HCT116 (cell line): ENCODE data around the gene FOS. TPM values are rescaled to one million over a fixed set of nuclear protein-coding genes. Genes with fewer than 3 reads are reported as not detected.

Source experiments
- ATAC-seq: fragments of 200-7000 bp; cut with Tn5 transposase; 2 replicates; pipeline ENCODE4 v1.9.1; 2020; ENCODE audit warnings: mild to moderate bottlenecking, moderate library complexity
- BruUV-seq: library from RNA; stranded (reverse); fragments of 400-500 nt; replicated peaks from 2 replicates; lab custom pipeline; 2021; lab: Mats Ljungman, UMichigan
- CTCF ChIA-PET: fragments of 300-600 bp; sonication (Branson Sonifier 250); formaldehyde crosslinking; loops from one replicate; lab custom pipeline; 2021; ENCODE audit warnings: antibody characterized with exemption; lab: Charles Lee
- POLR2A ChIA-PET: fragments of 300-600, 350-600 bp; sonication (Branson Sonifier 250); formaldehyde crosslinking; loops from one replicate; lab custom pipeline; 2021; ENCODE audit warnings: antibody characterized with exemption; lab: Charles Lee
- RAD21 ChIA-PET, 2 experiments: fragments of 300-600 bp; sonication (Branson Sonifier 250); formaldehyde crosslinking; loops; one replicate each; lab custom pipeline; 2023; ENCODE audit warnings: low total read pairs in 2 of 2; ENCODE audit not compliant: uncharacterized antibody in 2 of 2, unreplicated experiment in 2 of 2, low non-redundant PET in 1 of 2; lab: Charles Lee
- DNase-seq: peaks from one replicate; pipeline ENCODE4 v3.0.0-alpha.2; 2010; ENCODE audit warnings: low read depth, low spot score
- H2AFZ ChIP-seq: fragments of 200-600 bp; shearing (Covaris generic), sonication (generic); 2 replicates; pipeline ENCODE4 v1.6.1; 2017; ENCODE audit warnings: low read depth, mixed run types, mixed read lengths, antibody characterized with exemption, low read length; ENCODE audit not compliant: poor library complexity, severe bottlenecking
- H3K27ac ChIP-seq: 2 replicates; pipeline ENCODE4 v1.5.1; 2012; ENCODE audit warnings: low read depth, low read length
- H3K27me3 ChIP-seq: fragments of 200-600 bp; sonication (generic); 2 replicates; pipeline ENCODE4 v1.6.1; 2016; ENCODE audit warnings: mixed run types, low read length, mixed read lengths; ENCODE audit not compliant: insufficient read depth
- H3K36me3 ChIP-seq, 2 experiments: fragments of 200-500 bp in 1 of 2; fragments of 200-600 bp in 1 of 2; sonication (Bioruptor generic) in 1 of 2; sonication (generic) in 1 of 2; 2 replicates each; pipeline versions ENCODE4 v1.5.1 to v1.6.1; 2014 to 2016; ENCODE audit warnings: low read length in 2 of 2, inconsistent platforms in 1 of 2, mixed read lengths in 1 of 2, mixed run types in 1 of 2; ENCODE audit not compliant: insufficient read depth in 2 of 2, control insufficient read depth in 1 of 2
- H3K4me1 ChIP-seq, 2 experiments: fragments of 200-600 bp in 1 of 2; sonication (generic) in 1 of 2; 2 replicates each; pipeline versions ENCODE4 v1.5.1 to v1.6.1; 2012 to 2017; ENCODE audit warnings: low read length in 2 of 2, inconsistent platforms in 1 of 2, mild to moderate bottlenecking in 1 of 2, mixed read lengths in 1 of 2, mixed run types in 1 of 2, moderate library complexity in 1 of 2; ENCODE audit not compliant: insufficient read depth in 2 of 2, control insufficient read depth in 1 of 2
- H3K4me2 ChIP-seq: fragments of 200-600 bp; sonication (generic); 2 replicates; pipeline ENCODE4 v1.6.1; 2017; ENCODE audit warnings: mixed run types, low read length, mixed read lengths
- H3K4me3 ChIP-seq, 2 experiments: fragments of 200-600 bp in 1 of 2; sonication (generic) in 1 of 2; replicated peaks in 1 of 2; 2 replicates each; pipeline ENCODE4 v1.5.1; 2011 to 2016; ENCODE audit warnings: low read length in 2 of 2, control low read depth in 1 of 2, low read depth in 1 of 2, mild to moderate bottlenecking in 1 of 2, mixed read lengths in 1 of 2, mixed run types in 1 of 2
- H3K79me2 ChIP-seq: fragments of 200-600 bp; sonication (generic); 2 replicates; pipeline ENCODE4 v1.6.1; 2017; ENCODE audit warnings: mild to moderate bottlenecking, mixed run types, low read length, moderate library complexity, mixed read lengths; ENCODE audit not compliant: insufficient read depth
- H3K9ac ChIP-seq: fragments of 200-600 bp; sonication (generic); 2 replicates; pipeline ENCODE4 v1.6.1; 2016; ENCODE audit warnings: low read length, mixed read lengths
- H3K9me2 ChIP-seq: fragments of 200-600 bp; sonication (generic), shearing (Covaris generic); 2 replicates; pipeline ENCODE4 v1.6.1; 2017; ENCODE audit warnings: mixed run types, mild to moderate bottlenecking, moderate library complexity; ENCODE audit not compliant: insufficient read depth
- H3K9me3 ChIP-seq, 2 experiments: fragments of 200-500 bp in 1 of 2; fragments of 200-600 bp in 1 of 2; sonication (Bioruptor generic) in 1 of 2; sonication (generic) in 1 of 2; 2 replicates each; pipeline ENCODE4 v1.6.1; 2014 to 2017; ENCODE audit warnings: low read length in 2 of 2, mixed read lengths in 2 of 2, inconsistent platforms in 1 of 2, low read depth in 1 of 2, mild to moderate bottlenecking in 1 of 2, mixed run types in 1 of 2, moderate library complexity in 1 of 2; ENCODE audit not compliant: control insufficient read depth in 1 of 2, insufficient read depth in 1 of 2
- H4K20me1 ChIP-seq: fragments of 200-600 bp; sonication (generic), shearing (Covaris generic); 2 replicates; pipeline ENCODE4 v1.6.1; 2017; ENCODE audit warnings: mixed run types, mild to moderate bottlenecking, moderate library complexity; ENCODE audit not compliant: insufficient read depth
- CTCF ChIP-seq, 3 experiments: fragments of 200-600 bp in 1 of 3; sonication (generic) in 1 of 3; IDR thresholded peaks in 2 of 3; conservative IDR thresholded peaks in 1 of 3; 2 replicates each; pipeline ENCODE4 v1.5.1; 2012 to 2017; ENCODE audit warnings: low read depth in 2 of 3, low read length in 2 of 3, antibody characterized with exemption in 1 of 3, borderline replicate concordance in 1 of 3, control low read depth in 1 of 3, mild to moderate bottlenecking in 1 of 3, mixed read lengths in 1 of 3, mixed run types in 1 of 3, moderate library complexity in 1 of 3; ENCODE audit not compliant: insufficient read depth in 1 of 3
- EGR1 ChIP-seq: IDR thresholded peaks from 2 replicates; pipeline ENCODE4 v1.6.1; 2012; ENCODE audit warnings: low read depth
- POLR2A ChIP-seq: IDR thresholded peaks from 2 replicates; pipeline ENCODE4 v1.7.0; 2011; ENCODE audit warnings: borderline replicate concordance; ENCODE audit not compliant: insufficient read depth, insufficient read length; ENCODE audit errors: extremely low read depth
- RAD21 ChIP-seq: IDR thresholded peaks from 2 replicates; pipeline ENCODE4 v1.6.1; 2012; ENCODE audit warnings: low read depth, mild to moderate bottlenecking
- SRF ChIP-seq: IDR thresholded peaks from 2 replicates; pipeline ENCODE4 v1.6.1; 2012; ENCODE audit warnings: low read depth
- TCF7L2 ChIP-seq: IDR thresholded peaks from 2 replicates; pipeline ENCODE4 v1.7.0; 2011; ENCODE audit warnings: borderline replicate concordance, inconsistent platforms; ENCODE audit not compliant: insufficient read depth, insufficient read length; ENCODE audit errors: extremely low read depth
- ZBTB33 ChIP-seq: IDR thresholded peaks from 2 replicates; pipeline ENCODE4 v1.6.1; 2011; ENCODE audit warnings: mild to moderate bottlenecking, low read length, moderate library complexity; ENCODE audit not compliant: insufficient replicate concordance; ENCODE audit errors: extremely low read depth
- ZNF274 ChIP-seq: fragments of 200-500 bp; sonication (Bioruptor generic); IDR thresholded peaks from 2 replicates; pipeline ENCODE4 v1.6.1; 2014; ENCODE audit warnings: mild to moderate bottlenecking, low read depth, low read length, inconsistent platforms
- intact Hi-C: fragments of 100-400 bp; cut with micrococcal nuclease; formaldehyde crosslinking; loops from 2 replicates; pipeline ENCODE4 v1.10.0; 2022
- total RNA-seq: library from RNA; stranded (reverse); gene quantifications from one replicate; pipeline ENCODE4 v1.2.1, GENCODE V29; 2021; ENCODE audit not compliant: unreplicated experiment

FOS gene
- total RNA-seq, 1 experiment from 2014 or later, result 50.4 TPM

DNA sequence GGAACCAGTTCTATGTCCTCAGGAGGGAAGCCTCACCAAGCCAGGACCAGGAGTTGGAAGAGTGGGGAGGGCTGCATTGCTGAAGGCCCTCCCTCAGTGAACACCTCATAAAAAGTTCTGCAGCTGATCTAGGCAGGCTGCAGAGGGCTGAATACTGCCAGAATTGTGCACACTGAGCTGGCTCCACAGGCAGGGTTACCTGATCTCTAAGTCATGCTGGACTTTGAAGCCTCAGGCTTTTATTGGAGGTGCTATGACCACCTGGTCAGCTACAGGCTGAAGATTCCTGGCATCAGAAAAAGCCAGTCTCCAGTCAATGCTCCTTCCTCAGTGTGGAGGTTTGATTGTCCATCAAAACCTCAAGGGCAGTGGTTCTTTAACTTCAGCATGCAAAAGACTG lies 39.7 kb downstream of the FOS start:
- Histone ChIP-seq H3K27me3 (peaks cover 6% of the 10 kb centered on the region), H4K20me1 (no peaks in the 10 kb centered on the region), H3K79me2 (no peaks in the 10 kb centered on the region), H3K9ac (no peak overlapping the region), H2AFZ (no peak overlapping the region), H3K27ac (no peak overlapping the region), H3K4me3 (no peak overlapping the region), H3K9me2 (no peaks in the 10 kb centered on the region), H3K9me3 (no peaks in the 10 kb centered on the region), H3K4me1 (peaks cover 0 to 2% of the 10 kb centered on the region in 2 experiments; a peak in 1 of 4 replicates), H3K36me3 (no peaks in the 10 kb centered on the region), H3K4me2 (no peak overlapping the region)
- ChIA-PET RAD21 (no interaction called here), POLR2A (no interaction called here), CTCF (no interaction called here)
- no TSS peak for BruUV-seq
- intact Hi-C loops, result no loop called here
- DNase-seq (no peak), ATAC-seq (no peak)
- no peak for TF ChIP-seq SRF
- no peak for TF ChIP-seq TCF7L2
- no peak for TF ChIP-seq EGR1
- no peak for TF ChIP-seq ZBTB33
- TF ChIP-seq POLR2A, result no peak
- no peak for TF ChIP-seq RAD21
- TF ChIP-seq CTCF (IDR thresholded peaks at IDR 0.05 in 2 of 3, conservative IDR thresholded peaks at IDR 0.05 in 1 of 3; ENCODE audit: borderline replicate concordance in 1 of 3, insufficient read depth in 1 of 3, low read depth in 2 of 3, low read length in 2 of 3), result no peak
- TF ChIP-seq ZNF274, result no peak
